NOMO-1 treated with dmso at 0.1 percent for 144 hours (cell line): ENCODE data around the gene CDK6.

Experiments
- DNase-seq: peaks from one replicate; lab custom pipeline; 2025; ENCODE audit not compliant: unreplicated experiment; lab: John Stamatoyannopoulos, UW

CDK6 gene

DNA sequence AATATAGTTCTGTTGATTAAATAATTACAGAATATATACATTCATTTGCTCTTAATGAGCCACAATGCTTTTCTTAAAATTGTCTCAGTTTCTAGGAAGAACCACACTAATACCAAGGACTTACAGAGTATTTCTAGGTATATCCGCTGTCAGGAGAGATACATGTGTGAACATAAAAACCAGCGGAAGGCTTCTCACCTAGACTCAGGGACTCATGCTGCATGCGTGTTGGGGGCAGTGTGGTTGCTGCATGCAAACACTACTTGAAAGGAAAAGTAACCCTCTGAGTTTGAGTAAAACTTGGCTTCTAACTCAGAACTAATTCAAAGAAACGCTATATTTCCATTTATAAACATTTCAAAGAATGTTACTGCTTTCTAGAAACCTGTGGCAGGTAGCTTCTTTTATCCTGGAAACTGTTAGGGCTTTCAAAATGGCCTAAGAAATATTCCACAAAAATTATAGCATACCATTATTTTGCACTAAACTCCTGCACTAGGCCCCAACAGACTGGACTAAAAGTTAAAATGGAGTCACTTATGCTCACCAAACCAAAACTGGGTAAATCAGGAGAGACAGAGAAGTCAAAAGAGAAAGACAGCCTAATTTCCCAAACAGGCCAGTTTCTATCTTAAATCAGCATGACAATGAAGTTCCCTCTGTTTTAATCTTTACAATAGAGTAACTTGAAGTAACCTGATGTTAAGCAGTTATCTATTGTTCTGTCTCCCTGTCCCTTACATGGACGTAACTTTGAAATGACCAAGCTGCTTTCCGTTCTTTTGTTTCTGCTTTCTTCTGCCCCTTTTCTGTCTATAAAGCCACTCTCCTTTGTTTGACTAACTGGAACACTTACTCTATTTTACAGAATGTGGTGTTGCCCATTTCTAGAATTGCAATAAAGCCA is 151.0 kb downstream of the CDK6 start:
- DNase-seq: no peak

DNA sequence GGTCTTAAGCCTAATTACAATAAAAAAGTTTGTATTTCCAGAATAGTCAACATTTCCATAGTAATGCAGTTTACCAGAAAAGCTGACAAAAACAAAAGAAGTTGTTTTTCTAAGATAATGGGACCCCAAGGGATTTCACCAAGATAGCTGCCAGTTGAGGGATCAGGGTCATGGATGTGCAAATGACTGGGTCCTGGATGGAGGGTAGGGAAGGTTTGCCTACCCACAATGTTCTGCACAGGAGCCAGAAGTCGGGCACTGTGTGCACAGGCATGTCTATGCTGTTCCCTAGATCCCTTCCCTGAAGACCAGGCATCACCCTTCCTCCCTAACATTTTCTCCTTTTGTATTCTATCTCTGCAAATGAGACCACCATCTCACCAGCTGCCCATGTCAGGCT is 152.1 kb downstream of the CDK6 start:
- no peak for DNase-seq

DNA sequence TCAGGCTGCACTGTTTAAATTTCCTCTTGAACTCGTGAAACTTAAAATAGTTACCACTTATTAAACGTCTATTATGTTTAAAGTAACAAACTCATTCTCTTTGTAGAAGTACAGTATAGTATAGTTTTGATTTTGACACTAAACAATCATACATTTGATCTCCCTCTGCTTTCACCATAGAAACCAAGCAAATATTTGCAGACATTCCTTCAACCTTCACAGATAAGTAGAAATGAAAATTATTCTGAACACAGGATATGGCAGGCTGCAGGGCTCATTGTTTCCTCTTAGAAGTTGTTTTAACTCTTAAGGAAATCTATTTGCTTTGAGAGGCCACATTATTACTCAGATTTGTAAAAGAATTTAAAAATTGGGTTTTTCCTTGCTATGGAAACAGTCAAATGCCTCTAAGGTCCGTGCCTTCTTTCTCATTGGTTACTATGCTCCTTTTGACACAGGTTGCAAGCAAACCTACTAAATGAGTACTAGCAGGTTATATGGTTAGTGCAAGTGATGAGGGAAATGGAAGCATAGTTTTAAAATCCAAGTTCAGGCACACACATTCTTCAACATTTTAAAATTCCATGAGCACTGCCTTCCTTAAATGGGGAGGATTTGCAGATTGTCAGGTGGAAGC is 153.4 kb downstream of the CDK6 start:
- no peak for DNase-seq

DNA sequence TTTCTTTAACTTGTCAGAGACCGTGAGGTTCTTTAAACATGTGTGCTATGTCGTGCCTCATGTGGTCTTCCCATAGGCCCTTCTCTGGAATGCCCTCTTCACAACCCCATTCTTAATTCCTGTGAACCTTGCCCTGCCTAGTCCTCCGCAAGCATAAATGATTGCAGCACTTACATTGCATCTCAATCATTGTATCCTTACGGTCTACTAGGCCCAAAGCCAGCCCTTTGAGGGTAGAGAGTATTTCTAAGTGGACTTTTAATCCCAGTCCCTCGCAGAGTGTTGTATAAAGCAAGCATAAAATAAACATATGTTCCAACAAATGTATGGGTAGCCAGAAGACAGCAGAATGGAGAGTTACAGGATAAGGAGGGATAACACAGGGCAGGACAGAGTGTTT is 154.0 kb downstream of the CDK6 start:
- no peak for DNase-seq

DNA sequence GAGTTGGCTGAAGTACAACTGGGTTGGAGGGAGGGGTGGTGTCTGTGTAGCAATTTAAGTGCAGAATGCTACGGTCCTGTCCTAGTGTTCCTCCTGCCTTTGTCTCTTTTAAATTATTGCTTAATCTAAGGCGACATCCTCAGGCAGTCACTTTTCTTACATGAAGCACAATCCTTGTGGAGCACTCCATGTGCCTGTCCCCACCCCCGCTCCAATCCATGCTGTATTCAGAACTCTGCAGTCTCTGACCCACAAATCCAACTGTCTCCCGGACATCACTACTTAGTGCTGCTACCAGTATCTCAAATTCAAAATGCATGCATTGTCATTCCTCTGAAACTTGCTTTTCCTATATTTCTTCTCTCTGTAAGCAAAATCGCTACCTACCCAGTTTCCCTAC is 154.7 kb downstream of the CDK6 start:
- no peak for DNase-seq

DNA sequence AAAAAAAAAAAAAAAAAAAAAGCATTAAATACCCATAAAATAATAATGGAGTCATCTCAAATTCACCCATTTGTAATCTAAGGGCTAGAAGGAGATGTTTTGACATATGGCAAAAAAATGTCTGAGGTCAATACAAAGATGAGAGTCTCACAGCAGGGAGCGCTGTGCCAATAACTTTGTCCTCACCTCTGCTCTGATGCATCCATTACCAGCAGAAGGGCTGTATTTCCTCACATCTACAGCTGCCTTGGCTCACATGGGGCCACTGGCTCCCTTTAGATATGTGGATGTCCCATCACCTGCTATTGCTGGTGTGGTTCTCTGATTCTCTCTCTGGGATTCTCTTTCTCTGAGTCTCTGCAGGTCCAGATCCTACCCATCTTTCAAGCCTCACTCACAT is 155.9 kb downstream of the CDK6 start:
- no peak for DNase-seq

DNA sequence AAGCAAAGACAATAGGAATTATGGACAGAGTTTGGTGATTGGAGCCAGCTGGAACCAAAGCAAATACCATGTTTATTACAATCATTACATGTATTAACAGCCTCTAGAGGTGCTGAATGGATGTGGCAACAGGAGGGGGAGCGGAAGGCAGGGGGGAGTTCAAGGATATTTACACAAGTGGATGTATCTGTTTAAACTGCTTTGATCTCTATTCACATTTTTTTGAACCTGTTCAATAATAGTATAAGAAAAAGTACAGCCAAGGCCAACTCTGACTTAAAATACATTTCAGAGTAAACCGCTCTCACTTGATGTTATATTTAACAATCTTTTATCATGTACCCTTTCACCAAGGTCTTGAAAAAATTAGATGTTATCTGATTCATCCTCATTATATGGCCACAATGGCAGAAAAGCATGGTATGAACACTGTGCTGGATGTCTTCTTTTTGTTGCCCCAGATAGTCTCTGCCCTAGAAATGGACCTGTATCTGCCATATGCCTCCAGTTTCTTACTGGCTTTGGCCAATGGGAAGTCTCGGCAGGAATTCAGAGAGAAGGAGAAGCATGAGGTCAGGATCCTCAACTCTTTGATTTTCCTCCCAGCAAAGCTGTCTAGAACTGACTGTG is 158.0 kb downstream of the CDK6 start:
- DNase-seq: no peak

DNA sequence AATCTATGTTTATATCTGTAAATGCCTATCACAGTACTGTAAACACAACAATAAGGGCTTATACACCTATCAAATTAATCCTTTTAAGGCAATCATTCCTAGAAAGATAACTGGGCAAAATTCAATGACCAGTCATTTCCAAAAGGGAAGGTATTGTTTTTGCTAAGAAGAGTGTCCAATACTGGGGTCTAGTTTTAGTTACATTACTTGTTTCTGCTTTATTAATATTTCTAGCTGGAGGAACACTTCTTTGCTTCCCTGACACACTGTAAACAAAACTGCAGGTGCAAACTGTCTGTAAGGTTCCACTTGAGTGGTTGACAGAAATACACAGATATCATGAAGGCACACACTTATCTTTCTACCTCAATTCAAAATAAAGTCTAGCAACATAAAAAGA is 162.0 kb downstream of the CDK6 start:
- no peak for DNase-seq

DNA sequence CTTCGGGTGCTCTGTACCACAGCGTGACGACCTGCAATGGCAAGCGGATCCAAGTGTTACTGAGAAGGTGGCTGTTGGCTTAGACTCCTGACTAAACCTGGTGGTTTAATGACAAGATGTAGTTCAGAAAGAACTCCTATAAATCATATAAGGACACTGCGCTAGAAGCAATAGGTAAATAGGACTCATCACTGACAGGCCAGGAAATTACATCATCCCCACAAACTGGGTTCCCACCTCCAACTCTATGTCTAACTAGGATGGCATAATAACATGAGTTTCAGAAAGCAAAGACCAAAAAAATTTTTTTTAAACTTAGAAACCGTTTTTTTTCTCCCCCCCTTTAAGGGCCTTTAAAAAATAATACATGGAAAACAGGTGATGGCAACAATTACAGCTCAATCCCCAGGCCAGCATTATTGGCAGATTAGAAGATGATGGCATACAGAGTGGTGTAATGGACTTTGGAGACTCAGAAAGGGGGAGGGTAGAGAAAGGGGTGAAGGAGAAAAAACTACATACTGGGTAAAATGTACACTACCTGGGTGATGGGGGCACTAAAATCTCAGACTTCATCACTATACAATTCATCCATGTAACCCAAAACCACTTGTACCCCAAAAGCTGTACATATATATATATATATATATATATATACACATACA is 164.7 kb downstream of the CDK6 start:
- no peak for DNase-seq

DNA sequence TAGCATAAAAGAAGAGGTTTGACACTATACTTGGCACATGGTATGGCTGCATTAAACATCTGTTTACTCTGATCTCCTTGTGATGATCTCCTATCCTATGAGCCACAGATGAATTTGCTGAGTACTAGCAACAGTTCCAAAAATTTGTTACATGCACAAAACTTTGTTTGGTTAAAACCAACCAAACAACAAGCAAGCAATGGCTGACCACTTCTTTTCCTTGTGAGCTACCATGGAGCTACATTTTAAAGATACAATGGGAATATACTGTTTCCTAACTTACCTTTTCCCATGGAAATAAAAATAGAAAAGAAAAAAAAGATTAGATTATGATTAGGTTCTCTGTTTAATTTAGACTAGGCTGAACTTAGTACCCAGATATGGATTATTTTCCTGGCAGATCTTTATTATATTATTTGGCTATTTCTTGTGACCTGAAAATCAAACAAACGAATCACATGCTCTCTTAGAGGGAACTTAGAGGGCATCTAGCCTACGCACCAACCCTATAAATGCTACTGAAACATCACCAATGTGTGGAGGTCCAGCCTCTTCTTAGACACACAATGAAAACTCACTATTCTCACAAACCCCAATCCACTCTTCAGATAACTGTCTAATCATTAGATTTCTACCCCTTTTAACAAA is 166.0 kb downstream of the CDK6 start:
- DNase-seq: no peak

DNA sequence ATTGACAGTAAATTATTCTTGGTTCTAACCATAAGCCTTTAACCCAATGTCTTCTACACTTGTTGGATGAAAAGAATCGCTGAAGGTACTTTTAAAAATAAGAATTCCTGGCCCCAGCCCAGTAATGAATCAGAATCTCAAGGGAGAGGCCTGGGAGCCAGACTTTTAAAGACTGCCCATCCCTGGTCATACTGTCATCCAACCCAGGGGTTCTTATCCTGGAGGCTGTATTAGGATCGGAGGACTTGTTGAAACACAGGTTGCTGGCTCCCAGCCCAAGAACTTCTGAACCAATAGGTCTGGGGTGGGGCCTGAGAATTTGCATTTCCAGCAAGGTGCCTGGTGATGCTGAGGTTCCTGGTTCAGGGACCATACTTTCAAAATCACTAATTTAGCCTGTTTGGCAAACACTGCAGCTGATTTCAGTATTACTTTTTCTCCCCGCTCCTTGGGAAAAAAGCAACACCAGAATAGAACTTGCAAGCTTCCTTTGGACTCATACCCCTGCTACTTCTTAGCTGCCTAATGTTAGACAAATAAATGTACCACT is 166.7 kb downstream of the CDK6 start:
- DNase-seq: no peak

DNA sequence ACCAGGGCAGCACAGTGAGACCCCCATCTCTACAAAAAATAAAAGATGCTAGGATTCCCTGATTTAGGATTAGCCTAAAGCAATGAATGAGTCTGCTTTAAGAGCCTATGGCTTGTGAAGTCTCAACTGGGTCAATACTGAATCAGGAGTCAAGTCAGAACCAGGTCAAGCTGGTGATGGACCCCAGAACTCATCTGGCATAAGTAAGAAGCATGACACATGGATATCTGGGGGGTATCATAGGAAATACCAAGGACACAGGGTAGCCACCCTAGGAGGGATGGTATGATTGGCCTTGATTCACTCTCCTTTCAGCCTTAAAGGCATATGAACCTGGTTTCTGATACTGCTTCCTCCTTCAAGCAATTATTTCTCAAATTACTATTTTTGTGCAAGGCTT is 167.8 kb downstream of the CDK6 start:
- DNase-seq: no peak

DNA sequence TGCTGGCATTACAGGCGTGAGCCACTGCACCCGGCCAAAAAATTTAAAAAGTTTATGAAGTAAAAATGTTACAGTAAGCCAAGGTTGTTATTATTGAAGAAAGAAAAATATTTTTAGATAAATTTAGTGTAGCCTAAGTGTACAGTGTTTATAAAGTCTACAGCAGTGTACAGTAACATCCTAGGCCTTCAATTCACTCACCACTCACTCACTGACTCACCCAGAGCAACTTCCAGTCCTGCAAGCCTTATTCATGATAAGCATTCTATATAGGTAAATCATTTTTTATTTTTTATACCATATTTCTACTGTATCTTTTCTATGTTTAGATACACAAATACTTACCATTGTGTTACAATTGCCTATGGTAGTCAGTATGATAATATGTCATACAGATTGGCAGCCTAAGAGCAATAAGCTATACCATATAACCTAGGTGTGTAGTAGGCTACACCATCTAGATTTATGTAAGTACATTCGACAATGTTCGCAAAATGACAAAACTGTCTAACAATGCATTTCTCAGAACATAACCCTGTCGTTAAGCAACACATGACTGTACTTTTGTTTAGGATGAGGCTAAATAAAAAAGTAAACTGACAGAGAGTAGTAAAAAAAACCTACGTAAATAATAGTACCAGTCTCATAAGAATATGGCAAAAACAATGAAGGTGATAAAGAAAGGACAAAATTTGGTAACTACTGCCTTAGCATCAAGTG is 168.4 kb downstream of the CDK6 start:
- DNase-seq: no peak

DNA sequence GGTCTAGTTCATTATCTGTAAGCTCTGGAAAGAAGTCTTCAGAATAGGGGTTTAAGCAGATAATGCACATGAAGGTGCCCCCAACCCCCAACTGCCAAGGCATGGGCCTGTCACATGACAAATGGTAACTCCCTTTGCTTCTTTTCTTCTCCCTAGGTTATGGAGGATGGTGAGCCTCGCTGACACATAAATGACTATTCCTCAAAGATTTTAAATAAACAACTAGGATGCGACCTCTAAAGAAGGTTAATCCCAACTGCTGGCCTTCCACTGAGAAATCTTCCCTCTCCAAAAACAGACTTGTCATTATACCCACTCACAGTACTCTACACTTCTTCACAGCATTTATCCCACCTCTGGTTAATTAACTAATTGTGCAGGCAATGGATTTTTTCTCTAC is 170.4 kb downstream of the CDK6 start:
- DNase-seq: no peak

DNA sequence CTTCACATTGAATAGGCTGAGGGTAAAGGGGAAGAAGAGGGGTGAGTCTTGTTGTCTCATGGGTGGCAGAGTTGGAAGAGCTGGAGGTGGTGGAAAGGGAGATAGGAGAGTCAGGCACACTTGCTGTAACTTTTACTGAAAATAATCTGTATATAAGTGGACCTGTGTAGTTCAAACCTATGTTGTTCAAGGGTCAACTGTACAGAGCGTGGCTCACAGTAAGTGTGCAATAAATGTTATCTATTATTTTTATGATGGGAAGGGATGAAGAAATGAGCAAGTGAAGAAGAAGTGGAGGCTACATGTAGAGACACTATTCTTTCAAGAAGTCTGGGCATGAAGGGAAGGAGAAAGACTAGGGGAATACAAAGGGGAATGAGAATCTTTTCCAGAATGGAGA is 174.7 kb downstream of the CDK6 start:
- no peak for DNase-seq

DNA sequence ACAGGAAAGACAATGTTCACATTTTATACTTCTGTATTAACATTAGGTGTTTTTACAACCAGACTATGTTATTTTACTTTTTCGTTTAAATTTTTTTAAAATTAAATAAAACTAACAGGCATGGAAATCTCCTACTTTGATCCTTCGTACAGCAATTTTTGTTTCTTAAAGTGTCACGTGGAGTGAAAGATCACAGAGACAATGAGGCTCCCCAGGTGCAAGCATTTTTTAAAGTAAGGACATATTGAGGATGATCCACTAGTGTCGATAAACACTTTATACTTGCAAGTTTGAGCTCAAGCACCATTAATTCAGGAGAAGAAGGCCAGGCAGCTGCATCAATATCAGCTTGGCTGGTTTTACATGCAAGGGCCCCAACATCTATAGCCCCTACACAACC is 177.7 kb downstream of the CDK6 start:
- DNase-seq: no peak

DNA sequence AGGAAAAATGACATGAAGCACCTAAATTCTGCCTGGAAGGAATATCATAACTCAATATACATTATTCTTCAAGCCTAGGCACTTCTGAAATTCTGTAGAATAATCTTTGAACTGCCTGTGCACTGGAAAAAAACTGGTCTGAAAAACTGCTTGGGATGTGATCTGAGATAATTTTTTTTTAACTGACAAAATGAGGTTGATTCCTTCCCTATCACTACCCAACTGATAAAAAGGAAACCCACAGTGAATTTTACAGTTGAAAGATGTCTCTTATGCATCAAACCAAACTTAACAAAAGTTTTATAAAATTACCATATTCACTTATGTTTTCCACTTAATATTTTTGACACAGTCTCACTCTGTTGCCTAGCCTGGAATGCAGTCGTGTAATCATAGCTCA is 179.0 kb downstream of the CDK6 start:
- DNase-seq: no peak

DNA sequence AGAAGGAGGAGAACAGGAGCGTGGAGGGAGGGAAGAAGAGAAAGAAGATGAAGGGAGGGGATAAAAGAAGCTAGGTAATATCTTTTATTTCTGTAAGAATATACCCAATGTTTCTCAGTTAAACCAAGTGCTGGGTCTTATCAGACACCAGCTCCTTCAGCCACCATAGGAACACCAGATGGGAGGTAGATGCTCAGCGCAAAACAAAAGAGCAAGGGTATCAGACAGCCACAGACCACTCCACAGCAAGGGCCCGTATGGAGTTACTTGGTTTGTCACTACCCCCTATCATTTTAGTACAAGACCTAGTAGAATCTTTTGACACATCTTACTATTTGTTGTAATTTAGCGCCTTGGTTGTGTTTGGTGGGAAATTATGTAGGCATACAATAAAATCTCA is 180.3 kb downstream of the CDK6 start:
- DNase-seq: no peak

DNA sequence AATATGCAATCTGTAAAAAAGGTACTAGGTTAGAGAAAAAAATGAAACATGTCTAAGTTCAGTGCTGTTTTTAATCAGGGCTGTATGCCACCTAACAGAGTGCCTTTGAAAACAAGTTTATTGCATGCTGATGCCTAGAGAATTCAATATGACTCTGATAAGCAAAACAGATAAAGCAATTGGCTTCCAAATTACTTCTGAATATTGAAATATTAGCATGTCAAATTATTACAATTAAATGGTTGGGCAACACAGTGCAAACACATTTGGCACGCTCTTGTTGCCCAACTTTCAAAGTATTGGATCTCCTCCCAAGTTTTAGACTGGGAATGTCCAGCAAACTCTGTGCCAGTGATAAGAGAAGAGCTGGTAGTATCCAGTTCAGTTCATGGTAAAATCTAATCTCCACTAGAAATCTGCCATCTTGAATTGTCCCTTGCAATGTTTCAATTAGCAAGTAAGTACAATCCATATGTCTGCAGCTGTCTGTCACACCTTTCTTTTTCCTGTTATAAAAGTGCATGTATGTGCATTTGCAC is 181.0 kb downstream of the CDK6 start:
- no peak for DNase-seq

DNA sequence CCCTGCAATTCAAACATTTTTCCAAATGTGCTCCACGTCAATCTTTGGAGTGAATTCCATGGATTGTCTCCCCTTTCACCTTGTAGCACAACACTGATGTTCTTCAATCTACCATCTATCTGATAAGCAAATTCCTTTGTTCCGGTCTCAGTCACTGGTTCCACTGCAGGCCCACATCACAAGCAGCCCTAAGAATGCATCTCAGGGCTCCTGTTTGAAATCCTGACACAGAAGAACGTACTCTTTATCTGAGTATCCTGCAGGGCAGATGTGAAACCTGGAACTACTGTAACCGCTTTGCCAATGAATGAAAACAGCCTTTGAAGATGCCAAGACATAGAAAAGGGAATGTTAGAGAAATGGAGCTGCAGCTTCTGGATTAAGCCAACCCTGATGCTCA is 183.2 kb downstream of the CDK6 start:
- no peak for DNase-seq
